UCSD-AML1 (cell line): ENCODE measurements around the gene HCRTR1.

Experiments
- DNase-seq: peaks from one replicate; lab custom pipeline; 2025; ENCODE audit not compliant: unreplicated experiment; lab: John Stamatoyannopoulos, UW

The HCRTR1 gene

GRCh38 chr1:31617218-31617915, at the start of gene HCRTR1:
TSS of gene HCRTR1 (plus strand) at chr1:31617689. CDS start at chr1:31619193, 1,504 bp downstream.
- no peak for DNase-seq

- DNase-seq = no peak
Observed at GRCh38 chr1:31567956-31568570, 49.4 kb upstream of the HCRTR1 start.

- DNase-seq = no peak
Observed at GRCh38 chr1:31568895-31569595, 48.4 kb upstream of the HCRTR1 start.

GRCh38 chr1:31569596-31570173, 47.8 kb upstream of the HCRTR1 start:
- DNase-seq = no peak

GRCh38 chr1:31570228-31570627, 47.3 kb upstream of the HCRTR1 start:
- DNase-seq = no peak

- no peak for DNase-seq
Observed at GRCh38 chr1:31570906-31571305, 46.6 kb upstream of the HCRTR1 start.

GRCh38 chr1:31571340-31572295, 45.9 kb upstream of the HCRTR1 start:
- DNase-seq = no peak

- no peak for DNase-seq
Observed at GRCh38 chr1:31572323-31573104, 45.0 kb upstream of the HCRTR1 start.

- no peak for DNase-seq
Observed at GRCh38 chr1:31573261-31573660, 44.2 kb upstream of the HCRTR1 start.

GRCh38 chr1:31574749-31575368, 42.6 kb upstream of the HCRTR1 start:
- no peak for DNase-seq

- no peak for DNase-seq
Observed at GRCh38 chr1:31575369-31576140, 41.9 kb upstream of the HCRTR1 start.

- no peak for DNase-seq
Observed at GRCh38 chr1:31576201-31576669, 41.3 kb upstream of the HCRTR1 start, which contains the start of gene TINAGL1. TSS of gene TINAGL1 (plus strand) at chr1:31576515. CDS start at chr1:31577149, 634 bp downstream.

- no peak for DNase-seq
Observed at GRCh38 chr1:31576743-31577455, 40.6 kb upstream of the HCRTR1 start.

- no peak for DNase-seq
Observed at GRCh38 chr1:31577515-31578192, 39.8 kb upstream of the HCRTR1 start.

GRCh38 chr1:31579374-31579773, 38.1 kb upstream of the HCRTR1 start:
- no peak for DNase-seq

GRCh38 chr1:31580513-31580870, 37.0 kb upstream of the HCRTR1 start:
- no peak for DNase-seq

- no peak for DNase-seq
Observed at GRCh38 chr1:31580891-31581603, 36.4 kb upstream of the HCRTR1 start.
